H1 (cell line): ENCODE results near the gene RNF149. TPM values are rescaled to one million over a fixed set of nuclear protein-coding genes. Genes with fewer than 3 reads are reported as not detected.

Experiments
- CTCF ChIA-PET: fragments of 300-600 bp; sonication (Branson Sonifier 250); formaldehyde crosslinking; loops from one replicate; lab custom pipeline; 2021; ENCODE audit not compliant: partially characterized antibody; lab: Charles Lee
- POLR2A ChIA-PET: fragments of 300-600 bp; sonication (Branson Sonifier 250); formaldehyde crosslinking; loops from one replicate; lab custom pipeline; 2021; ENCODE audit warnings: inconsistent platforms; ENCODE audit not compliant: partially characterized antibody; lab: Charles Lee
- DNase-seq, 2 experiments: peaks; one replicate each; pipeline versions ENCODE4 v3.0.0 to v3.0.0-alpha.2; 2010 to 2022; ENCODE audit warnings: low spot score in 2 of 2, low read depth in 1 of 2, mixed read lengths in 1 of 2
- FAIRE-seq: peaks from 2 replicates; lab custom pipeline; 2011; peaks lifted over from hg19 to GRCh38; lab: Jason Lieb, UNC
- H2AFZ ChIP-seq: 2 replicates; pipeline ENCODE4 v1.8.1; 2012; ENCODE audit warnings: low read length, inconsistent platforms
- H2AK5ac ChIP-seq: 2 replicates; pipeline ENCODE4 v1.6.1; 2013; ENCODE audit warnings: low read depth, low read length
- H2BK120ac ChIP-seq: replicated peaks from 2 replicates; pipeline ENCODE3; 2013; ENCODE audit warnings: low read depth, low read length, inconsistent platforms
- H2BK12ac ChIP-seq: 2 replicates; pipeline ENCODE4 v1.6.1; 2013; ENCODE audit warnings: low read depth, low read length
- H2BK15ac ChIP-seq: 2 replicates; pipeline ENCODE4 v1.6.1; 2013; ENCODE audit warnings: low read length
- H2BK20ac ChIP-seq: 2 replicates; pipeline ENCODE4 v1.6.1; 2013; ENCODE audit warnings: low read length
- H2BK5ac ChIP-seq: 2 replicates; pipeline ENCODE4 v1.6.1; 2013; ENCODE audit warnings: low read depth, low read length
- H3K14ac ChIP-seq: 2 replicates; pipeline ENCODE4 v1.6.1; 2013; ENCODE audit warnings: inconsistent platforms; ENCODE audit not compliant: insufficient read length
- H3K18ac ChIP-seq: 2 replicates; pipeline ENCODE4 v1.6.1; 2013; ENCODE audit warnings: low read length; ENCODE audit errors: extremely low read depth
- H3K23ac ChIP-seq: 2 replicates; pipeline ENCODE4 v1.6.1; 2013; ENCODE audit warnings: inconsistent platforms; ENCODE audit not compliant: insufficient read length
- H3K23me2 ChIP-seq: 2 replicates; pipeline ENCODE4 v1.6.1; 2013; ENCODE audit warnings: low read depth, low read length
- H3K27ac ChIP-seq: 2 replicates; pipeline ENCODE4 v1.6.1; 2011; ENCODE audit warnings: low read depth, low read length, inconsistent platforms
- H3K27me3 ChIP-seq, 4 experiments: replicated peaks in 1 of 4; 1 replicate in 1 of 4; 2 replicates in 3 of 4; pipeline versions ENCODE4 v1.6.1 to v1.8.1; 2011 to 2013; ENCODE audit warnings: low read length in 3 of 4, mild to moderate bottlenecking in 3 of 4, inconsistent platforms in 2 of 4, mixed read lengths in 2 of 4, moderate library complexity in 1 of 4; ENCODE audit not compliant: control insufficient read depth in 3 of 4, insufficient read depth in 3 of 4; ENCODE audit errors: extremely low read depth in 1 of 4
- H3K36me3 ChIP-seq, 4 experiments: 2 replicates each; pipeline versions ENCODE4 v1.6.1 to v1.8.1; 2011 to 2013; ENCODE audit warnings: mild to moderate bottlenecking in 4 of 4, low read length in 3 of 4, moderate library complexity in 2 of 4, control low read depth in 1 of 4, inconsistent platforms in 1 of 4; ENCODE audit not compliant: insufficient read depth in 4 of 4, control insufficient read depth in 2 of 4
- H3K4ac ChIP-seq: replicated peaks from 2 replicates; pipeline ENCODE3; 2013; ENCODE audit warnings: low read length, low read depth, mixed read lengths, inconsistent platforms; ENCODE audit not compliant: insufficient read length
- H3K4me1 ChIP-seq, 4 experiments: replicated peaks in 1 of 4; 1 replicate in 1 of 4; 2 replicates in 3 of 4; pipeline versions ENCODE4 v1.6.1 to v1.8.1; 2011 to 2013; ENCODE audit warnings: low read length in 3 of 4, inconsistent platforms in 2 of 4, mixed read lengths in 1 of 4; ENCODE audit not compliant: insufficient read depth in 4 of 4, control insufficient read depth in 3 of 4
- H3K4me2 ChIP-seq, 2 experiments: 2 replicates each; pipeline versions ENCODE4 v1.6.1 to v1.8.1; 2011 to 2013; ENCODE audit warnings: low read depth in 2 of 2, low read length in 2 of 2, control low read depth in 1 of 2, inconsistent platforms in 1 of 2, mild to moderate bottlenecking in 1 of 2; ENCODE audit not compliant: insufficient read depth in 1 of 2
- H3K4me3 ChIP-seq, 4 experiments: fragments of 200-600, 300-600 bp in 1 of 4; sonication (generic), shearing (Covaris generic), sonication (Bioruptor Twin) in 1 of 4; 2 replicates each; pipeline versions ENCODE4 v1.5.1 to v1.8.1; 2011 to 2016; ENCODE audit warnings: low read length in 4 of 4, low read depth in 3 of 4, control low read depth in 2 of 4, inconsistent platforms in 2 of 4, mild to moderate bottlenecking in 2 of 4, mixed read lengths in 1 of 4, moderate library complexity in 1 of 4; ENCODE audit not compliant: insufficient read depth in 2 of 4; ENCODE audit errors: extremely low read depth in 1 of 4
- H3K56ac ChIP-seq: replicated peaks from 2 replicates; pipeline ENCODE3; 2013; ENCODE audit warnings: low read depth, mild to moderate bottlenecking, mixed read lengths, low read length, inconsistent platforms; ENCODE audit not compliant: insufficient read length
- H3K79me1 ChIP-seq: 2 replicates; pipeline ENCODE4 v1.6.1; 2013; ENCODE audit warnings: low read depth, low read length, control low read depth
- H3K79me2 ChIP-seq, 2 experiments: 2 replicates each; pipeline versions ENCODE4 v1.6.1 to v1.8.1; 2012 to 2013; ENCODE audit warnings: low read length in 2 of 2, mild to moderate bottlenecking in 2 of 2, inconsistent platforms in 1 of 2; ENCODE audit not compliant: insufficient read depth in 2 of 2, control insufficient read depth in 1 of 2
- H3K9ac ChIP-seq, 4 experiments: replicated peaks in 1 of 4; 1 replicate in 1 of 4; 2 replicates in 3 of 4; pipeline versions ENCODE4 v1.6.1 to v1.8.1; 2011 to 2013; ENCODE audit warnings: low read depth in 3 of 4, low read length in 3 of 4, control low read depth in 2 of 4, mild to moderate bottlenecking in 2 of 4, moderate library complexity in 2 of 4, inconsistent platforms in 1 of 4; ENCODE audit errors: extremely low read depth in 1 of 4
- H3K9me3 ChIP-seq, 2 experiments: 2 replicates each; pipeline versions ENCODE4 v1.6.1 to v1.8.1; 2012 to 2013; ENCODE audit warnings: mild to moderate bottlenecking in 2 of 2, moderate library complexity in 2 of 2, control low read depth in 1 of 2, inconsistent platforms in 1 of 2, low read depth in 1 of 2, low read length in 1 of 2, mixed read lengths in 1 of 2; ENCODE audit not compliant: insufficient read depth in 2 of 2
- H4K20me1 ChIP-seq, 2 experiments: replicated peaks in 1 of 2; 2 replicates each; pipeline versions ENCODE3 to v1.8.1; 2011 to 2013; ENCODE audit warnings: inconsistent platforms in 2 of 2, low read length in 2 of 2, mild to moderate bottlenecking in 1 of 2; ENCODE audit not compliant: insufficient read depth in 2 of 2, control insufficient read depth in 1 of 2
- H4K5ac ChIP-seq: 2 replicates; pipeline ENCODE4 v1.6.1; 2013; ENCODE audit warnings: low read length, low read depth, mixed read lengths, inconsistent platforms; ENCODE audit not compliant: insufficient read length
- H4K8ac ChIP-seq: 2 replicates; pipeline ENCODE4 v1.8.0; 2013; ENCODE audit warnings: mild to moderate bottlenecking, moderate library complexity, low read length, inconsistent platforms; ENCODE audit not compliant: insufficient read depth; ENCODE audit errors: extremely low read depth
- H4K91ac ChIP-seq: replicated peaks from 2 replicates; pipeline ENCODE3; 2013; ENCODE audit warnings: low read length, mixed read lengths, inconsistent platforms; ENCODE audit not compliant: insufficient read length
- EZH2 ChIP-seq: fragments of 200-600 bp; sonication (generic); IDR thresholded peaks from 2 replicates; pipeline ENCODE4 v1.7.1; 2012; ENCODE audit warnings: low read depth, mild to moderate bottlenecking, moderate library complexity, low read length, inconsistent platforms; ENCODE audit not compliant: severe bottlenecking
- FOSL1 ChIP-seq: IDR thresholded peaks from 2 replicates; pipeline ENCODE4 v1.6.1; 2011; ENCODE audit warnings: mild to moderate bottlenecking, low read depth, low read length, moderate library complexity; ENCODE audit not compliant: insufficient read depth
- NRF1 ChIP-seq: IDR thresholded peaks from 2 replicates; pipeline ENCODE4 v1.6.1; 2011; ENCODE audit warnings: mild to moderate bottlenecking, low read depth, low read length, improper control_type of control experiment
- PHF8 ChIP-seq: fragments of 200-600 bp; sonication (generic); conservative IDR thresholded peaks from 2 replicates; pipeline ENCODE4 v1.7.1; 2012; ENCODE audit warnings: low read depth, mild to moderate bottlenecking, inconsistent platforms, low read length, moderate library complexity
- RAD21 ChIP-seq, 2 experiments: IDR thresholded peaks in 1 of 2; conservative IDR thresholded peaks in 1 of 2; 2 replicates each; pipeline ENCODE4 v1.6.1; 2011; ENCODE audit warnings: low read depth in 2 of 2, low read length in 2 of 2, improper control_type of control experiment in 1 of 2, inconsistent platforms in 1 of 2, mild to moderate bottlenecking in 1 of 2, moderate library complexity in 1 of 2
- RNF2 ChIP-seq: fragments of 200-900, 300-1000 bp; sonication (generic); IDR thresholded peaks from 2 replicates; pipeline ENCODE4 v1.7.1; 2016; ENCODE audit warnings: borderline replicate concordance, low read depth, mild to moderate bottlenecking, antibody characterized with exemption, low read length; ENCODE audit not compliant: poor library complexity, severe bottlenecking; ENCODE audit errors: missing control alignments
- SP2 ChIP-seq: IDR thresholded peaks from 2 replicates; pipeline ENCODE4 v1.6.1; 2012; ENCODE audit warnings: mild to moderate bottlenecking, low read length, inconsistent platforms
- SP4 ChIP-seq: IDR thresholded peaks from 2 replicates; pipeline ENCODE4 v1.6.1; 2012; ENCODE audit warnings: low read length, inconsistent platforms
- TBP ChIP-seq: IDR thresholded peaks from 2 replicates; pipeline ENCODE4 v1.6.1; 2011; ENCODE audit warnings: low read depth, low read length, improper control_type of control experiment
- WGBS, 2 experiments: shearing (Covaris generic) in 1 of 2; methylation state at CpG; one replicate each; pipeline versions ENCODE4 v1.1.6 to v1.1.7; 2013 to 2015; ENCODE audit warnings: low lambda C conversion rate in 2 of 2, mixed read lengths in 2 of 2, inconsistent platforms in 1 of 2, low coverage in 1 of 2, missing lambda C conversion rate in 1 of 2; ENCODE audit not compliant: insufficient replicate concordance in 2 of 2, insufficient coverage in 1 of 2, insufficient read length in 1 of 2; ENCODE audit errors: extremely low coverage in 1 of 2, missing lambda C conversion rate in 1 of 2; 5-methylcytosine and 5-hydroxymethylcytosine counted together
- polyA plus RNA-seq, 7 experiments: library from polyadenylated mRNA; depleted of rRNA in 3 of 7; stranded (reverse) in 5 of 7; unstranded in 2 of 7; fragments of >200 nt in 5 of 7; fragments of 200-250 nt in 2 of 7; gene quantifications; 1 replicate in 5 of 7; 2 replicates in 1 of 7; 4 replicates in 1 of 7; pipeline versions ENCODE4 v1.2.1 to v1.2.3, GENCODE V29; 2011 to 2013; ENCODE audit warnings: missing spikeins in 2 of 7, mixed read lengths in 2 of 7
- total RNA-seq: library from RNA; stranded (reverse); fragmentation: NEBNext Ultra II Directional; extraction: Animal tissue kit (Norgen Biotek cat#: 25700); gene quantifications from 2 replicates; pipeline ENCODE4 v1.2.1, GENCODE V29; 2021
- TF ChIP-seq, protein P1 (sequence below): IDR thresholded peaks from 2 replicates; pipeline ENCODE4 v1.6.1; 2011; ENCODE audit warnings: low read depth, mild to moderate bottlenecking, low read length; ENCODE audit not compliant: insufficient read depth

Gene RNF149
- total and polyA plus RNA-seq, 2 of the 8 experiments (the other 6 are each of a cell fraction or from before 2014, with no cell fraction given), result 16.6 to 28.2 TPM

DNA sequence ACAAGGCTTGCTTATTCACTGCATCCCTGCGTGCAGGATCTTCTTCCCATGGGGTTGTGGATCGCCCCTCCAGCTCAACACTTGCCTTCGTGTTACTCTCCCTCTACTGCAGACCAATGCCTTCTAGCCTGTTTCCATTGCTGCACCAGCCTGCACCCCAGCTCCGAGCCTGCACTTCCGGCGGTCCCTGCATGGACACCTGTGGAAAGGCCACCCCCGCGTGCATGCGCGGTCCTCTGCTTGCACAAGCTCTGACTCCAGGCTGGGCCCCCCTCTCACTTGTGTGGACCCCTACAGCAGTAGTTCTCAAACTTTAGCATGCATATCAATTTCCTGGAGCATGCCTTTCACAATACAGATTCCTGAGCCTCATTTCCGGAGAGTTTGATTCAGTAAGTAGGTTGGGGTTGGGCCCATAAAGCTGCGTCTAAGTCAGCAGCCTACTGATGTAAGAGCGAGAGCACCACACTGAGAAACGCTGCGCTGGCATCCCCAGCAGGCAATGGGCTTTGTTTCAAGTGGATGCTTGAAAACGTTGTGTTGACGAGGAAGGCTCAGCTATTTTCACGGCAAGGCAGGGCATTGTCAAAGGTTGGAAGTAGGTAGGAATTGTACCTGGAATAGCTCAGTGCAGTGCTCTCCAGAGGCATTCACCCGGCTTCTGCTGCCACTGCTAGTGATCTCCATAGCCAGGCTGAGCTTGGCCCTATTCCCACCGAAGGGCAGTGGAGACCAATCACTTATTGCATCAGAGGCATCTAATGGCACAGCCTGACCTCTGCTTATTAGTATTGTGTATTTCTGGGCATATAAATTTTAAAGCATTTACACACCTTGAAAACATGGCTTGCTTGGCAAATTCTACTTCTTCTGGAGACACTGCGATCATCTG lies 46.2 kb upstream of the RNF149 start:
- Histone ChIP-seq H2AK5ac (no peak overlapping the region), H4K91ac (no peak overlapping the region), H2BK20ac (no peak overlapping the region; the same call in 1 of the 2 replicates), H3K14ac (no peak overlapping the region), H3K4me2 (no peak overlapping the region), H2BK120ac (no peak overlapping the region), H3K36me3 (no peaks in the 10 kb centered on the region), H2BK15ac (no peak overlapping the region), H3K27me3 (no peaks in the 10 kb centered on the region), H3K4me1 (peaks cover 0 to 5% (median 1%) of the 10 kb centered on the region in 4 experiments; a peak in 3 of 7 replicates), H3K9me3 (no peaks in the 10 kb centered on the region), H3K56ac (no peak overlapping the region), H3K18ac (0 out of 2 replicates have a peak overlapping the region, but pooled peaks have one; percentile 52), H4K20me1 (no peaks in the 10 kb centered on the region), H4K8ac (peak overlapping the region; percentile 18; the same call in 1 of the 2 replicates), H4K5ac (no peak overlapping the region), H3K4me3 (no peak overlapping the region), H2BK5ac (no peak overlapping the region), H3K4ac (no peak overlapping the region), H3K9ac (no peak overlapping the region; a peak in 1 of 7 replicates), H2BK12ac (no peak overlapping the region), H3K23ac (no peak overlapping the region), H3K23me2 (no peaks in the 10 kb centered on the region), H2AFZ (0 out of 2 replicates have a peak overlapping the region, but pooled peaks have one; percentile 26), H3K79me2 (no peaks in the 10 kb centered on the region), H3K27ac (no peak overlapping the region), H3K79me1 (no peaks in the 10 kb centered on the region)
- CTCF ChIA-PET, result interaction anchor here (0.7 to 1.4 kb wide), 4 partner anchors 9 to 64 kb away, joined by 3 to 7 read pairs (median 4); partner anchors contain the start of gene CREG2
- no peak for DNase-seq
- 92% methylated on average over 21 of the region's 21 CpGs; no CpG with 5 or more reads in 1 of the 2 experiments for WGBS, 2 experiments
- no peak for FAIRE-seq
- POLR2A ChIA-PET, result interaction anchor here (0.7 to 1.2 kb wide), 2 partner anchors 14 to 23 kb away, joined by 3 to 4 read pairs; no protein-coding TSS in a partner anchor
- no peak for TF ChIP-seq RNF2
- TF ChIP-seq, protein P1, sequence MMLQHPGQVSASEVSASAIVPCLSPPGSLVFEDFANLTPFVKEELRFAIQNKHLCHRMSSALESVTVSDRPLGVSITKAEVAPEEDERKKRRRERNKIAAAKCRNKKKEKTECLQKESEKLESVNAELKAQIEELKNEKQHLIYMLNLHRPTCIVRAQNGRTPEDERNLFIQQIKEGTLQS, result no peak
- no peak for TF ChIP-seq NRF1
- TF ChIP-seq PHF8, result no peak
- no peak for TF ChIP-seq SP4
- no peak for TF ChIP-seq EZH2
- no peak for TF ChIP-seq FOSL1
- no peak for TF ChIP-seq RAD21 (IDR thresholded peaks at IDR 0.05 in 1 of 2, conservative IDR thresholded peaks at IDR 0.05 in 1 of 2; ENCODE audit: low read depth in 2 of 2, low read length in 2 of 2)
- TF ChIP-seq TBP, result no peak
- no peak for TF ChIP-seq SP2
